HG03460 (cell line): Measurements from ENCODE around the gene DTNBP1.

Experiments
- ATAC-seq: cut with Tn5 transposase; IDR thresholded peaks from one replicate; pipeline ENCODE4 v1.9.1; 2021; ENCODE audit not compliant: unreplicated experiment

The DTNBP1 gene

GRCh38 chr6:15517600-15517999 lies 145.2 kb downstream of the DTNBP1 start:
- ATAC-seq, result no peak

- ATAC-seq, result no peak
These were observed 145.8 kb downstream of the DTNBP1 start for GRCh38 chr6:15516923-15517560.

- ATAC-seq, result no peak
These were observed 146.4 kb downstream of the DTNBP1 start for GRCh38 chr6:15516378-15516777.

- no peak for ATAC-seq
These were observed 147.0 kb downstream of the DTNBP1 start for GRCh38 chr6:15515660-15516375.

GRCh38 chr6:15515226-15515625 lies 147.6 kb downstream of the DTNBP1 start:
- ATAC-seq, result no peak

- ATAC-seq, result no peak
These were observed 148.8 kb downstream of the DTNBP1 start for GRCh38 chr6:15513801-15514711.

GRCh38 chr6:15513131-15513771 lies 149.6 kb downstream of the DTNBP1 start:
- no peak for ATAC-seq

GRCh38 chr6:15512721-15513120 lies 150.1 kb downstream of the DTNBP1 start:
- no peak for ATAC-seq

- ATAC-seq, result no peak
These were observed 150.7 kb downstream of the DTNBP1 start for GRCh38 chr6:15512126-15512525.

- ATAC-seq, result no peak
These were observed 151.3 kb downstream of the DTNBP1 start for GRCh38 chr6:15511248-15512125.

- no peak for ATAC-seq
These were observed 152.1 kb downstream of the DTNBP1 start for GRCh38 chr6:15510536-15511247.

GRCh38 chr6:15510121-15510520 lies 152.7 kb downstream of the DTNBP1 start:
- ATAC-seq, result no peak

- ATAC-seq, result no peak
These were observed 153.4 kb downstream of the DTNBP1 start for GRCh38 chr6:15509335-15509933.

GRCh38 chr6:15508931-15509330 lies 153.9 kb downstream of the DTNBP1 start:
- no peak for ATAC-seq

GRCh38 chr6:15508441-15508871 lies 154.4 kb downstream of the DTNBP1 start:
- no peak for ATAC-seq

- ATAC-seq, result no peak
These were observed 155.1 kb downstream of the DTNBP1 start for GRCh38 chr6:15507746-15508145.

GRCh38 chr6:15507221-15507620 lies 155.6 kb downstream of the DTNBP1 start:
- no peak for ATAC-seq

GRCh38 chr6:15506066-15506465 lies 156.8 kb downstream of the DTNBP1 start:
- no peak for ATAC-seq

- no peak for ATAC-seq
These were observed 157.3 kb downstream of the DTNBP1 start for GRCh38 chr6:15505463-15505918.
